A549 (cell line): Measurements from ENCODE around the gene CSMD2. TPM values are rescaled to one million over a fixed set of nuclear protein-coding genes. Genes with fewer than 3 reads are reported as not detected.

Experiments used
- ATAC-seq, 2 experiments: fragments of 200-7000 bp in 1 of 2; fragments of >200 bp in 1 of 2; cut with Nextera tagmentation in 1 of 2; cut with Tn5 transposase in 1 of 2; 3 replicates each; pipeline versions ENCODE4 v1.8.0 to v1.9.1; 2018 to 2020; ENCODE audit warnings: mild to moderate bottlenecking in 1 of 2, moderate library complexity in 1 of 2
- CTCF ChIA-PET: fragments of 300-600 bp; sonication (Branson Sonifier 250); formaldehyde crosslinking; extraction: SDS; loops from one replicate; lab custom pipeline; 2021; ENCODE audit warnings: antibody characterized with exemption, inconsistent platforms; lab: Yijun Ruan, JAX
- POLR2A ChIA-PET: fragments of 350-600 bp; formaldehyde crosslinking; extraction: SDS; loops from one replicate; lab custom pipeline; 2021; ENCODE audit warnings: antibody characterized with exemption, inconsistent platforms; lab: Yijun Ruan, JAX
- DNase-seq, 2 experiments: peaks; one replicate each; pipeline versions ENCODE4 v3.0.0 to v3.0.0-alpha.2; 2011 to 2016; ENCODE audit warnings: low read depth in 1 of 2, low spot score in 1 of 2
- FAIRE-seq: peaks from 2 replicates; lab custom pipeline; 2011; peaks lifted over from hg19 to GRCh38; lab: Jason Lieb, UNC
- H3K27ac ChIP-seq, 2 experiments: fragments of >200 bp; sonication (Bioruptor Twin); formaldehyde crosslinking; 3 replicates each; pipeline ENCODE4 v1.5.1; 2016 to 2017
- H3K4me1 ChIP-seq: fragments of >200 bp; sonication (Bioruptor Twin); formaldehyde crosslinking; 3 replicates; pipeline ENCODE4 v1.6.1; 2016
- H3K4me2 ChIP-seq: fragments of >200 bp; sonication (Bioruptor Twin); formaldehyde crosslinking; 3 replicates; pipeline ENCODE4 v1.6.1; 2016
- H3K4me3 ChIP-seq: fragments of >200 bp; sonication (Bioruptor Twin); formaldehyde crosslinking; 3 replicates; pipeline ENCODE4 v1.5.1; 2016
- H3K9me3 ChIP-seq: fragments of >200 bp; sonication (Bioruptor Twin); formaldehyde crosslinking; 3 replicates; pipeline ENCODE4 v1.6.1; 2016
- CEBPB ChIP-seq, 2 experiments: fragments of >200 bp in 1 of 2; sonication (Bioruptor Twin) in 1 of 2; formaldehyde crosslinking in 1 of 2; IDR thresholded peaks; 2 replicates each; pipeline ENCODE4 v1.6.1; 2012 to 2016
- EHF ChIP-seq: fragments of 250-450 bp; sonication (Bioruptor Pico); IDR thresholded peaks from 2 replicates; pipeline ENCODE4 v1.5.0; 2020; ENCODE audit warnings: mild to moderate bottlenecking
- EP300 ChIP-seq, 2 experiments: fragments of >200 bp; sonication (Bioruptor Twin); formaldehyde crosslinking; IDR thresholded peaks; 2 replicates in 1 of 2; 3 replicates in 1 of 2; pipeline ENCODE4 v1.6.1; 2016 to 2017
- ESRRA ChIP-seq: fragments of 150-350 bp; IDR thresholded peaks from 2 replicates; pipeline ENCODE4 v1.6.1; 2014; ENCODE audit warnings: mild to moderate bottlenecking, low read length, borderline replicate concordance
- FOSL2 ChIP-seq, 2 experiments: fragments of 450-650 bp in 1 of 2; fragments of >200 bp in 1 of 2; sonication (Bioruptor Twin) in 1 of 2; formaldehyde crosslinking; IDR thresholded peaks; 2 replicates each; pipeline versions ENCODE4 v1.5.0 to v1.6.1; 2016 to 2020; ENCODE audit warnings: mild to moderate bottlenecking in 1 of 2, moderate library complexity in 1 of 2
- JUNB ChIP-seq: fragments of >200 bp; sonication (Bioruptor Twin); formaldehyde crosslinking; IDR thresholded peaks from 2 replicates; pipeline ENCODE4 v1.6.1; 2016
- KDM5A ChIP-seq: fragments of 200-600 bp; sonication (generic); IDR thresholded peaks from 2 replicates; pipeline ENCODE4 v1.6.1; 2016; ENCODE audit warnings: antibody characterized with exemption, mild to moderate bottlenecking
- NFE2L2 ChIP-seq: fragments of 150-350 bp; conservative IDR thresholded peaks from 2 replicates; pipeline ENCODE4 v1.6.1; 2014; ENCODE audit warnings: low read length
- RARB ChIP-seq: fragments of 250-450 bp; sonication (Bioruptor Pico); IDR thresholded peaks from 2 replicates; pipeline ENCODE4 v1.8.0; 2021; ENCODE audit warnings: mild to moderate bottlenecking, moderate library complexity
- RCOR1 ChIP-seq: fragments of 150-350 bp; IDR thresholded peaks from 2 replicates; pipeline ENCODE4 v1.6.1; 2014; ENCODE audit warnings: antibody characterized with exemption, low read length, low read depth
- RNF2 ChIP-seq: fragments of 200-600 bp; sonication (generic); IDR thresholded peaks from 2 replicates; pipeline ENCODE4 v1.6.1; 2016; ENCODE audit warnings: low read depth, mild to moderate bottlenecking, antibody characterized with exemption, moderate library complexity, borderline replicate concordance
- SREBF2 ChIP-seq: fragments of 450-650 bp; IDR thresholded peaks from 2 replicates; pipeline ENCODE4 v1.6.1; 2014; ENCODE audit warnings: mild to moderate bottlenecking, moderate library complexity
- WGBS: methylation state at CpG from one replicate; pipeline ENCODE4 v1.1.6; 2017; ENCODE audit errors: missing lambda C conversion rate; 5-methylcytosine and 5-hydroxymethylcytosine counted together
- polyA plus RNA-seq, 4 experiments: library from polyadenylated mRNA; depleted of rRNA in 3 of 4; stranded (reverse); fragments of >200 nt; fragmentation: RNase III in 1 of 4; extraction: RNeasy Plus Mini Kit Qiagen cat#74134 plus additional on column Dnase treatment in 1 of 4; gene quantifications; 2 replicates in 3 of 4; 3 replicates in 1 of 4; pipeline ENCODE4 v1.2.3, GENCODE V29; 2011 to 2017
- TF ChIP-seq, protein P1 (sequence below): fragments of >200 bp; sonication (Bioruptor Twin); formaldehyde crosslinking; IDR thresholded peaks from 3 replicates; pipeline ENCODE4 v1.5.1; 2016
- TF ChIP-seq, protein P2 (sequence below): fragments of 450-650 bp; IDR thresholded peaks from 2 replicates; pipeline ENCODE4 v1.6.1; 2014; ENCODE audit warnings: antibody characterized with exemption
- TF ChIP-seq, protein P3 (sequence below): fragments of 250-450 bp; sonication (Bioruptor Pico); IDR thresholded peaks from 2 replicates; pipeline ENCODE4 v1.5.0; 2021; ENCODE audit warnings: mild to moderate bottlenecking, moderate library complexity, borderline replicate concordance
- TF ChIP-seq, protein P4 (sequence below): fragments of >200 bp; sonication (Bioruptor Twin); formaldehyde crosslinking; IDR thresholded peaks from 2 replicates; pipeline ENCODE4 v1.6.1; 2016
- TF ChIP-seq, protein P5 (sequence below): IDR thresholded peaks from 2 replicates; pipeline ENCODE4 v1.6.1; 2012
- TF ChIP-seq, protein P6 (sequence below): IDR thresholded peaks from 2 replicates; pipeline ENCODE4 v1.6.1; 2012; ENCODE audit warnings: low read depth, borderline replicate concordance

Gene CSMD2
- polyA plus RNA-seq, 2 of the 4 experiments (the other 2 are of a cell fraction): not detected

DNA sequence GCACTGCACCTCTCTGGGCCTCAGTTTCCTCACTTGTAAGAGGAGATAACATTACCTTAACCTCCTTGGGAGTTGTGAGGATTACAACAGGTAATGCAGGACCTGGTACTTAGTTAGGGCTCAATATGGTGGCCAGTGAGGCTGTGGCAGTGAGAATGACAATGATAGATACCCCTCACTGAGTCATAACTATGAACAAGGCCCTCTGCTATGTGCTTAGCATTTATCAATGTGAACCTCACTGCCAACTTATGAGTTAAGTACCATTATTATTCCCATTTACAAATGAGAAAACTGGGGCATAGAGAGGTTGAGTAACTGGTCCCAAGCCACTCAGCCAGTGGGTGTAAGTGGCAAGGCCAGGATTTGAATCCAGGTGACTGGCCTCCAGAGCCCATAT is 236.8 kb downstream of the CSMD2 start:
- TF ChIP-seq, protein P1, sequence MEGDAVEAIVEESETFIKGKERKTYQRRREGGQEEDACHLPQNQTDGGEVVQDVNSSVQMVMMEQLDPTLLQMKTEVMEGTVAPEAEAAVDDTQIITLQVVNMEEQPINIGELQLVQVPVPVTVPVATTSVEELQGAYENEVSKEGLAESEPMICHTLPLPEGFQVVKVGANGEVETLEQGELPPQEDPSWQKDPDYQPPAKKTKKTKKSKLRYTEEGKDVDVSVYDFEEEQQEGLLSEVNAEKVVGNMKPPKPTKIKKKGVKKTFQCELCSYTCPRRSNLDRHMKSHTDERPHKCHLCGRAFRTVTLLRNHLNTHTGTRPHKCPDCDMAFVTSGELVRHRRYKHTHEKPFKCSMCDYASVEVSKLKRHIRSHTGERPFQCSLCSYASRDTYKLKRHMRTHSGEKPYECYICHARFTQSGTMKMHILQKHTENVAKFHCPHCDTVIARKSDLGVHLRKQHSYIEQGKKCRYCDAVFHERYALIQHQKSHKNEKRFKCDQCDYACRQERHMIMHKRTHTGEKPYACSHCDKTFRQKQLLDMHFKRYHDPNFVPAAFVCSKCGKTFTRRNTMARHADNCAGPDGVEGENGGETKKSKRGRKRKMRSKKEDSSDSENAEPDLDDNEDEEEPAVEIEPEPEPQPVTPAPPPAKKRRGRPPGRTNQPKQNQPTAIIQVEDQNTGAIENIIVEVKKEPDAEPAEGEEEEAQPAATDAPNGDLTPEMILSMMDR: no peak
- no peak for TF ChIP-seq JUNB
- TF ChIP-seq, protein P2, sequence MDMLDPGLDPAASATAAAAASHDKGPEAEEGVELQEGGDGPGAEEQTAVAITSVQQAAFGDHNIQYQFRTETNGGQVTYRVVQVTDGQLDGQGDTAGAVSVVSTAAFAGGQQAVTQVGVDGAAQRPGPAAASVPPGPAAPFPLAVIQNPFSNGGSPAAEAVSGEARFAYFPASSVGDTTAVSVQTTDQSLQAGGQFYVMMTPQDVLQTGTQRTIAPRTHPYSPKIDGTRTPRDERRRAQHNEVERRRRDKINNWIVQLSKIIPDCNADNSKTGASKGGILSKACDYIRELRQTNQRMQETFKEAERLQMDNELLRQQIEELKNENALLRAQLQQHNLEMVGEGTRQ: no peak
- TF ChIP-seq, protein P3, sequence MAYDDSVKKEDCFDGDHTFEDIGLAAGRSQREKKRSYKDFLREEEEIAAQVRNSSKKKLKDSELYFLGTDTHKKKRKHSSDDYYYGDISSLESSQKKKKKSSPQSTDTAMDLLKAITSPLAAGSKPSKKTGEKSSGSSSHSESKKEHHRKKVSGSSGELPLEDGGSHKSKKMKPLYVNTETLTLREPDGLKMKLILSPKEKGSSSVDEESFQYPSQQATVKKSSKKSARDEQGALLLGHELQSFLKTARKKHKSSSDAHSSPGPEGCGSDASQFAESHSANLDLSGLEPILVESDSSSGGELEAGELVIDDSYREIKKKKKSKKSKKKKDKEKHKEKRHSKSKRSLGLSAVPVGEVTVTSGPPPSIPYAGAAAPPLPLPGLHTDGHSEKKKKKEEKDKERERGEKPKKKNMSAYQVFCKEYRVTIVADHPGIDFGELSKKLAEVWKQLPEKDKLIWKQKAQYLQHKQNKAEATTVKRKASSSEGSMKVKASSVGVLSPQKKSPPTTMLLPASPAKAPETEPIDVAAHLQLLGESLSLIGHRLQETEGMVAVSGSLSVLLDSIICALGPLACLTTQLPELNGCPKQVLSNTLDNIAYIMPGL: no peak
- TF ChIP-seq KDM5A: no peak
- no peak for TF ChIP-seq CEBPB (IDR thresholded peaks at IDR 0.05)
- TF ChIP-seq RARB: no peak
- TF ChIP-seq, protein P4, sequence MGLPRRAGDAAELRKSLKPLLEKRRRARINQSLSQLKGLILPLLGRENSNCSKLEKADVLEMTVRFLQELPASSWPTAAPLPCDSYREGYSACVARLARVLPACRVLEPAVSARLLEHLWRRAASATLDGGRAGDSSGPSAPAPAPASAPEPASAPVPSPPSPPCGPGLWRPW: no peak
- TF ChIP-seq, protein P5, sequence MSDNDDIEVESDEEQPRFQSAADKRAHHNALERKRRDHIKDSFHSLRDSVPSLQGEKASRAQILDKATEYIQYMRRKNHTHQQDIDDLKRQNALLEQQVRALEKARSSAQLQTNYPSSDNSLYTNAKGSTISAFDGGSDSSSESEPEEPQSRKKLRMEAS: no peak
- TF ChIP-seq, protein P6, sequence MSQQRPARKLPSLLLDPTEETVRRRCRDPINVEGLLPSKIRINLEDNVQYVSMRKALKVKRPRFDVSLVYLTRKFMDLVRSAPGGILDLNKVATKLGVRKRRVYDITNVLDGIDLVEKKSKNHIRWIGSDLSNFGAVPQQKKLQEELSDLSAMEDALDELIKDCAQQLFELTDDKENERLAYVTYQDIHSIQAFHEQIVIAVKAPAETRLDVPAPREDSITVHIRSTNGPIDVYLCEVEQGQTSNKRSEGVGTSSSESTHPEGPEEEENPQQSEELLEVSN: no peak
- no peak for TF ChIP-seq EHF
- TF ChIP-seq EP300 (IDR thresholded peaks at IDR 0.05): no peak
- no peak for TF ChIP-seq NFE2L2
- TF ChIP-seq RCOR1: no peak
- no peaks in the 10 kb centered on the region for H3K4me1 ChIP-seq
- no peak overlapping the region for H3K27ac ChIP-seq
- DNase-seq: no peak
- ChIA-PET POLR2A (no interaction called here), CTCF (no interaction called here)
- H3K4me3 ChIP-seq: no peak overlapping the region
- H3K9me3 ChIP-seq: no peaks in the 10 kb centered on the region
- H3K4me2 ChIP-seq: no peak overlapping the region
- no peak for FAIRE-seq
- no peak for ATAC-seq

DNA sequence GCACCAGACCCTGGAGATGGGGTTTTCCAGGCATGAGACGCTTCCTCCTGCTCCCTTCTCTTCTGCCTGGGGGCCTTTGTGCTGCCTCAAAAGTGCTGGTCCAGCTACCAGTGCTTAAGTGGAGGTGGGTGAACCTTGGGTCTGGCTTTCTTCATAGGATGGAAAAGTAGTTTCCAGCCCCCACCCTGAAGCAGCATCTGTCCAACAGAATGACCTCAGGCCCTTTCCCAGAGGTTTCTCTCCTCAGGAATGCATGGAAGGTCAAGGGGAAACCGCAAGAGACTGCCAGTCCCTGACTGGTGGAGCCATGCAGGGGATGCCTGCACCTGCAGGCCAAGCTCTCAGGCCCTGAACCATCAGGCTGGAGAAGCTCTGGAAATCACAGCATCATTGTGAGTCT is 237.3 kb downstream of the CSMD2 start:
- WGBS: 0% methylated on average over 1 of the region's 2 CpGs
- POLR2A ChIA-PET: no interaction called here
- TF ChIP-seq RNF2: no peak
- H3K4me3 ChIP-seq: no peak overlapping the region
- H3K4me1 ChIP-seq: no peaks in the 10 kb centered on the region
- FAIRE-seq (no peak), ATAC-seq (no peak), DNase-seq (no peak)
- H3K9me3 ChIP-seq: no peaks in the 10 kb centered on the region
- H3K27ac ChIP-seq: no peak overlapping the region
- CTCF ChIA-PET: no interaction called here
- H3K4me2 ChIP-seq: no peak overlapping the region

DNA sequence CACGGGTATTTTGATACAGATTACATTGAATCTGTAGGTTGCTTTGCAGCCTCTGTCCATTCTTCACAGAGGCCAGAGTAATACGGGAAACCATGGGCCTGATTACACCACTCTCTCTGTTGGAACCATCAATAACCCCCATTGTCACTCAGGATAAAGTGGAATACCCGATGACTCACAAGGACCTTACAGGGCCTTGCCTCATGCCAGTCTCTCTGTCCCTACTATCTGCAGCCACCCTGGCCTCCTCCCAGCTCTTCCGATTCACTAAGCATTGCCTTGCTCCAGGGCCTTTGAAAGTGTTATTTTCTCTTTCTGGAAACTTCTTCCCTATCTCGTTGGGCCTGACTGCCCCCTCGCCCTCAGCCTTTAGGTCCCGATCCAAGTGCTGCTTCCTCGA is 239.4 kb downstream of the CSMD2 start:
- no peak for TF ChIP-seq SREBF2
- Histone ChIP-seq H3K4me2 (no peak overlapping the region), H3K4me1 (no peaks in the 10 kb centered on the region), H3K9me3 (no peaks in the 10 kb centered on the region), H3K27ac (no peak overlapping the region), H3K4me3 (no peak overlapping the region)
- 18% methylated on average over 8 of the region's 8 CpGs for WGBS
- no peak for FAIRE-seq
- ChIA-PET CTCF (no interaction called here), POLR2A (no interaction called here)
- DNase-seq: no peak
- no peak for ATAC-seq

DNA sequence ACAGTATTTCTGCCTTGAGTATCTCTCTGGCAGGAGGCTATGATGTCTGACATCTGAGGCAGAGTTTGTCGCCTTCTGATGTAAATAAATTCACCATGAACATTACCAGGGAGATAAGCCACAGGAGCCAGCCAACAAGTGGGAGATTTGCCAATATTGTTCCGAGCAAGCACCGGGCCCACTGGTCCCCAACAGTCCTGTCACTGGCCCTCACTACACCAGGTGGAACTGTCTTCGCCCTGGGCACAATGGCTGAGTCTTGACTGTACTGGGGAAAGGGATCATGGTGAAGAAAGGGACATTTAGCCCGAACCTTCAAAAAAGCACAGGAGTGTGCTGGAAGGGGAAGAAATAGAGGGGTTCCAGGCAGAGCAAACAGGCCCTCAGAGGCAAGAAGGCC is 243.7 kb downstream of the CSMD2 start:
- 7% methylated on average over 3 of the region's 5 CpGs for WGBS
- Histone ChIP-seq H3K27ac (no peak overlapping the region), H3K4me3 (no peak overlapping the region)
- no peak for FAIRE-seq
- ChIA-PET POLR2A (no interaction called here), CTCF (no interaction called here)
- no peak for ATAC-seq
- no peak for TF ChIP-seq RNF2
- TF ChIP-seq, protein P6: no peak
- no peak for TF ChIP-seq SREBF2
- TF ChIP-seq ESRRA: no peak
- no peak for TF ChIP-seq FOSL2 (IDR thresholded peaks at IDR 0.05)
- TF ChIP-seq FOSL2 (CRISPR knock-in tag; IDR thresholded peaks at IDR 0.05): no peak
- TF ChIP-seq, all 56 proteins: peak for 0
- Histone ChIP-seq H3K9me3 (no peaks in the 10 kb centered on the region), H3K4me1 (no peaks in the 10 kb centered on the region), H3K4me2 (no peak overlapping the region)
- no peak for DNase-seq
